Neuron (in vitro differentiated cells): Measurements from ENCODE around the gene RAB4A.

ENCODE experiments used
- H2AFZ ChIP-seq: one replicate; pipeline ENCODE4 v1.6.1; 2013; ENCODE audit warnings: low read depth, mild to moderate bottlenecking, inconsistent platforms, low read length, moderate library complexity
- H3K27me3 ChIP-seq: one replicate; pipeline ENCODE4 v1.6.1; 2013; ENCODE audit warnings: low read length; ENCODE audit not compliant: insufficient read depth
- H3K36me3 ChIP-seq: one replicate; pipeline ENCODE4 v1.6.1; 2013; ENCODE audit warnings: low read length; ENCODE audit not compliant: insufficient read depth
- H3K4me1 ChIP-seq: one replicate; pipeline ENCODE4 v1.6.1; 2013; ENCODE audit warnings: low read length; ENCODE audit not compliant: insufficient read depth
- H3K4me3 ChIP-seq: 2 replicates; pipeline ENCODE4 v1.5.1; 2013; ENCODE audit warnings: mild to moderate bottlenecking, low read length, moderate library complexity
- H3K9me3 ChIP-seq: one replicate; pipeline ENCODE4 v1.6.1; 2013; ENCODE audit warnings: low read length

The RAB4A gene

DNA sequence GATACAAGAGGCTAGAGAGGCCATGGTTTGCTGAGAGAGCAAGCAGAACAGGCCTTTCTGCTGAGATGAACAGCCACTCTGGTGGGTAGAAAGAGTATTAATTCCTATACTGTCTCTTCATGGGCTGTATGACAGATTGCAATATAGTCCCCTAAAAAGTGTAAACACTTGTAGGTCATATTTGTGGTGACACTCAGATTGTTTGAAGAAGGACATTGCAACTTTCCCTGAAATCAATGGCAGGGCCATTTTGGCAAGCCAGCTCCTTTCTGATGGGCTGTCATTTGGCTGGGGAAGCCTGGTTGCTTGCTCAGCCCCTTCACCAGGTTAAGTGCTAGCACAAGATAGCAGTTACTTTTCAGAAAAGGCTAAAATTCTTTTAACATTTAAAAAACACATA lies 27.5 kb downstream of the RAB4A start:
- Histone ChIP-seq H3K4me1 (no peaks in the 10 kb centered on the region), H3K36me3 (peaks cover 40% of the 10 kb centered on the region), H3K27me3 (no peaks in the 10 kb centered on the region), H3K4me3 (no peak overlapping the region), H2AFZ (no peak overlapping the region), H3K9me3 (no peaks in the 10 kb centered on the region)

DNA sequence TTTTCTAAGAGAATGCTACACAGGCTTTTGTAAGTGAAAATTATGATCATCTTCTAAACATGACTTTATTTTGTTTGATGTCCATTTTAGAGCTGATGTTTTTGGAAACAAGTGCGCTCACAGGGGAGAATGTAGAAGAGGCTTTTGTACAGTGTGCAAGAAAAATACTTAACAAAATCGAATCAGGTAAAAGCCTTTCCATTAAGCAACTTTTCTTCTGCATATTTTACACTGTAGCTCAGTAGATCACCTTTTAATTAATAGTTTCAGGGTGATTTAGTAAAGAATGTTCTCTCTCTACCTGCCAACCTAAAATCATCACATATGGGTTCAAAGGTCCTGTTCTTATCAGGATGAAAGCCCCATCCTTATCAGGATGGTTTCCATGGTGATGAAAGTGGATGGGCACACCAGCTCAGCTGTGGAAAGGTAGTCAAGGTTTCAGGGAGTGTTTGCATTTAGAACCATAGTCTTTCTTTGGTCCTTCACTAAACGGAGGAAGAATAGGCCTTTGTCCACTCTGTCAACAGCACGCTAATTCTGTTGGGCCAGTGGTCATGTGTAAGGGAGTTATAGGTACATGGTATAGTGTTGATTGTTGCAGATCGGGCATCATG lies 28.1 kb downstream of the RAB4A start:
- H3K27me3 ChIP-seq = no peaks in the 10 kb centered on the region
- H3K36me3 ChIP-seq = peaks cover 44% of the 10 kb centered on the region
- no peaks in the 10 kb centered on the region for H3K4me1 ChIP-seq
- no peak overlapping the region for H3K4me3 ChIP-seq
- H3K9me3 ChIP-seq = no peaks in the 10 kb centered on the region
- no peak overlapping the region for H2AFZ ChIP-seq

DNA sequence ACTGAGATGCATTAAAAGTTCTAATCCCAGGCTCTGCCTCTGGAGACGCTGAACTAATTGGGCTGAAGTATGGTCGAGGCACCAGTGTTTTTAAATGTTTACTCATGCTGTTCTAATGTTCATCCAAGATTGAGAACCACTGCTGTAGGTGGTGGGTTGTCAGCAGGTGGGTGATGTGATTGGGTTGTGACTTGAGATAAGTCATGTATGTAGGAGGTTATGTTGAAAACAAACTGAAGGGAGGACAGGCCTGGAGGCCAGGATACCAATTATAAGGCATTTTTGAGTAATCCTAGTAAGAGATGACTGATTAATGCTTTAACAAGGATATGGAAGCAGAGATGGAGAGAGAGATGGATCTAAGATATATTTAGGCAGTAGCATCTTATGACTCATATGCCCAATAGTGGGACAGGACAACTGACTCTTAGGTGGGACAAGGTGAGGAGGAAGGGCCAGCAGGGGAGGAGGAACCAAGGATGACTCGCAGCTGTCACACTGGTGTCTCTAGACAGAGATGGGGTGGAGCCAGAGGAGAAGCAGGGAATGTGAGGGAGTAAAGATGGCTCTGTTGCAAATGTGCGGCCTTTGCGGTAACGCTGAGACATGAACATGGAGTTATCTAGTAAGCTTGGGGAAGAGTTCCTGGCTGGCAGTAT lies 29.3 kb downstream of the RAB4A start:
- no peak overlapping the region for H2AFZ ChIP-seq
- H3K27me3 ChIP-seq = no peaks in the 10 kb centered on the region
- peaks cover 50% of the 10 kb centered on the region for H3K36me3 ChIP-seq
- H3K9me3 ChIP-seq = no peaks in the 10 kb centered on the region
- H3K4me3 ChIP-seq = no peak overlapping the region
- no peaks in the 10 kb centered on the region for H3K4me1 ChIP-seq

DNA sequence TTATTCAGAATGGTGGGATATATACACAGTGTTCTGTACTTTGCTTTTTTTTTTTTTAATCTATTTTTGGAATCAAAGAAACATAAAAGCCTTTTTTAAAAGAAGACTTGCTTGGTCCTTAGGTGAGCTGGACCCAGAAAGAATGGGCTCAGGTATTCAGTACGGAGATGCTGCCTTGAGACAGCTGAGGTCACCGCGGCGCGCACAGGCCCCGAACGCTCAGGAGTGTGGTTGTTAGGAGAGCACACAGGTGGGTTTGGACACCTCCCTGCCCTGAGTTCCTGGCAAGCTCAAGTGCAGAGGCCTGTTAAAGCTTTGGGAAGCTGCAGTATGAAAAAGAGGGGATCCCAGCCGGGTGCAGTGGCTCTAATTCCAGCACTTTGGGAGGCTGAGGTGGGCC lies 31.8 kb downstream of the RAB4A start:
- Histone ChIP-seq H3K4me3 (no peak overlapping the region), H3K4me1 (no peaks in the 10 kb centered on the region), H3K36me3 (peaks cover 37% of the 10 kb centered on the region), H3K9me3 (no peaks in the 10 kb centered on the region), H3K27me3 (no peaks in the 10 kb centered on the region), H2AFZ (no peak overlapping the region)

DNA sequence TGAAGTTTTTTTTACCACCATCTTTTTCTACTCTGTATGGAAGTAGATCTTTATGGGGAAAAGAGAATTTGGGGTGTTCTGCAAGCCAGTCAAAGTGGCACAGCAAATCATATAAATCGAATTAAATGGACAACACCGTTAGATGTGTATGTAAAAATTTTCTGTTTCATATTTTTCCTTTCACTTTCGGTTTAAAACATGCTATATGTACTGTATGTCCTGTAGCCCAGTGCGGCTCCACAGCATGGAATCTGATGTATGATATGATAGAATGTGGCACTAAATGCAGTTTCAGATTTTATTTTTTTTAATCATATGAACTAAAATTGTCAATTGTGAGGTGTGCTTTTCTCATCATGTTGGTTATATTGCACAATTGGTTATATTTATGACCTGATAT lies 32.9 kb downstream of the RAB4A start:
- Histone ChIP-seq H3K27me3 (no peaks in the 10 kb centered on the region), H3K4me1 (no peaks in the 10 kb centered on the region), H2AFZ (no peak overlapping the region), H3K9me3 (no peaks in the 10 kb centered on the region), H3K36me3 (peaks cover 38% of the 10 kb centered on the region), H3K4me3 (no peak overlapping the region)

DNA sequence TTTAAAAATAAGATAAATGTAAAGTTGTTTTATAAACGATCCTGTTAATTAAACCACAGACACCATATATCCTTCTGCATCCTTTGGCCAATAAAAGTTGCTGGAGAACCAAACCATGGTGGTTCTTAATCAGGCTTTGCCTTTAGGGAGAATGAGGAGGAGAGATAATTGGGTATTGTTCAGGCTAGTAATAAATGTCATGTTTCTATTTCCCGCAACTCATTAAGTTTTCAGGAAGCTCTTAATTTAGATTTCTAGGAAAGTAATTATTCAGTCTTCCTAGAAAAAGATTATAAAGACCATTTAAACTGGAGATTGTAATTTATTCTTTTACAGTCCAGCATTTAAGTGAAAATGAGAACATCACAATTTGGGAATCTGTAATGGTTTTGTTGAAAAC lies 34.5 kb downstream of the RAB4A start:
- H2AFZ ChIP-seq = no peak overlapping the region
- peaks cover 24% of the 10 kb centered on the region for H3K36me3 ChIP-seq
- no peaks in the 10 kb centered on the region for H3K27me3 ChIP-seq
- no peaks in the 10 kb centered on the region for H3K9me3 ChIP-seq
- no peaks in the 10 kb centered on the region for H3K4me1 ChIP-seq
- H3K4me3 ChIP-seq = no peak overlapping the region

DNA sequence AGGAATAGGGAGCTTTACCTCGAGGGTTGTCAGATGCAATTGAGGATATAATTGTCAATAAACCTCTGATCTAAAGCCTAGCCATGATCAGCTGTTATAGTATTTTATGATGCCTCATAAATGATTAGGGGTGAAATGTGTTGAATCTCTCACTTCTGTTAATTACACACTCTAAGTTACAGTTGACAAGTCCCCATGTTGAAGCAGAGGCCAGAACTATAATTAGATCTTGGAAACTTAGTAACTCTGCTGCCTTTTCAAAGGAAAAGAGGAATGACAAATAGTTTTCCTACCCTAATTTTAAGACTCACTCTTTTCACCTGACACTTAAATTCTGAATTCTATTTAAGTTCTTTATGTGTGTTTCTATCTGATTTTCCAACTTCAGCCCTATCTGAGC lies 38.2 kb downstream of the RAB4A start:
- H3K4me3 ChIP-seq = no peak overlapping the region
- peaks cover 10% of the 10 kb centered on the region for H3K36me3 ChIP-seq
- H3K9me3 ChIP-seq = no peaks in the 10 kb centered on the region
- no peaks in the 10 kb centered on the region for H3K27me3 ChIP-seq
- H2AFZ ChIP-seq = no peak overlapping the region
- H3K4me1 ChIP-seq = peaks cover 4% of the 10 kb centered on the region

DNA sequence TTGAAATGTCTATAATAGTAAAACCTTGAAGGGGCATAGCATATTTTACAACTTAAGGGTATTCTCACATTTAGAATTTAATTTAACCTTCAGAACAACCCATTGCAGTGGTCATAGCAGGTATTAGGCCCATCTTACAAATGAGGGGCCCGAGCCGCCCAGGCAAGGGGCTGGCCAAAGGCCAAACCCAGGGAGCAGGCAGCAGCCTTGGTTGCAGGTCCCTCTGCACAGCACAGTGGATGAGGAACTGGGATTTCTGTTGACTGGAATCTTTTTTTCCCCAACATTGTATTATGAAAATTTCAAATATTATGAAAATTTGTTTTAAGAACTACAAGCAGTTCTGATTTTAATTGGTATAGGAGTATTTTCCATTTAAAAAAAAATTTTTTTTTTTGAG lies 38.8 kb downstream of the RAB4A start:
- H3K36me3 ChIP-seq = peaks cover 5% of the 10 kb centered on the region

DNA sequence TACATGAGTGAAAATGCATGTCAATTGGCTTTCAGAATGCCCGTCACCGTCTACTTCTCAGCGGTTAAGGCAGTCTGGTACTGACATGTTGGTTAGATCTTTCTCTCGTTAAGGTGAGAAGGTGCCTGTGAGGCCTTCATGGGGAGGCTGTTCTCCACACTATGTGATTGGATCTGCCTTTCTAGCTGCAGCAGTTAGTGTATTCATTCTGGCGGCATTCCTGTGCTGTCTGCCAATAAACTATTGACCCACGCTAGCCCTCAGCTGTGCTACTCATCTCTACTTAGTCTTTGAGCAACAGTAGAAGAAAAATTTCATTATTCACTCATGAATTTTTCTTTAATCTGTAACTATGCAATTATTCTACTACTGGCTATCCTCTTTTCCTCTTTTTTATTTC lies 39.9 kb downstream of the RAB4A start:
- H3K27me3 ChIP-seq = no peaks in the 10 kb centered on the region
- no peak overlapping the region for H3K4me3 ChIP-seq
- H3K9me3 ChIP-seq = no peaks in the 10 kb centered on the region
- peaks cover 5% of the 10 kb centered on the region for H3K36me3 ChIP-seq
- peaks cover 4% of the 10 kb centered on the region for H3K4me1 ChIP-seq
- H2AFZ ChIP-seq = no peak overlapping the region

More for the DNA sequence above, 38.8 kb downstream of the RAB4A start:
- Histone ChIP-seq H3K27me3 (no peaks in the 10 kb centered on the region), H3K4me1 (peaks cover 4% of the 10 kb centered on the region), H3K4me3 (no peak overlapping the region), H3K9me3 (no peaks in the 10 kb centered on the region), H2AFZ (no peak overlapping the region)

DNA sequence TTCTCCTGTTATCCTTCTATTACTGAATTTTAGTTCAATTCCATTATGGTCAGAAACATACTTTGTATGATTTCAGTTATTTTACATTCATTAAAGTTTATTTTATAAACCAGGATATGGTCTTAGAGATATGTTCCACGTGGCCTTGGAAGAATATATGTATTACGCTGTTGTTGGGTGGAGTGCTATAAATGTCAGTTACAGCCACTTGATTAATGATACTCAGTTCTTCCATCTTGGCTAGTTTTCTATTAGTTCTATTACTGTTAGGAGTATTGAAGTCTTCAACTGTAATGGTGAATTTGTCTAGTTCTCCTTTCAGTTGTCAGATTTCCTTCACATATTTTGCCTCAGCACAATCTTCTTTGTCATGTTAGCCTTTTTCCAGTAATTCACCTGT lies 45.3 kb downstream of the RAB4A start:
- H3K4me3 ChIP-seq = no peak overlapping the region
- H3K9me3 ChIP-seq = peaks cover 12% of the 10 kb centered on the region
- H2AFZ ChIP-seq = no peak overlapping the region
- H3K27me3 ChIP-seq = no peaks in the 10 kb centered on the region
- peaks cover 3% of the 10 kb centered on the region for H3K4me1 ChIP-seq
- peaks cover 7% of the 10 kb centered on the region for H3K36me3 ChIP-seq

DNA sequence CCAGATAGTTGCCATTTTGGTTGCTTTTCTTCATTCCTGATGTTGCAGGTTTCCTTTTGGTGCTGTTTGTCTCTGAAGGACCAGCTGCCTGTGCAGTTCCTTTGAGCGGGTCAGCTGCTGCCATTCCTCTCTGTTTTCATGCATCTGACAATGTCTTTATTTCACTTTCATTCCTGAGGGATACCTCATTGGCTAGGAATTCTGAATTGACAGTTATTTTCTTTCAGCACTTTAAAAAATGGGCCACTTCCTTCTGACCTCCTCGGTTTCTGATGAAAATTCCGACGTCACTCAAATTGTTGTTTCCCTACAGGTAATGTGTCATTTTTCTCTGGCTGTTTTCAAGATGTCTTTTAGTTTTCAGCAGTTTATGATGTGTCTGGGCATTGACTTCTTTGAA lies 47.1 kb downstream of the RAB4A start:
- no peak overlapping the region for H2AFZ ChIP-seq
- H3K4me1 ChIP-seq = no peaks in the 10 kb centered on the region
- peaks cover 9% of the 10 kb centered on the region for H3K36me3 ChIP-seq
- H3K4me3 ChIP-seq = no peak overlapping the region
- no peaks in the 10 kb centered on the region for H3K27me3 ChIP-seq
- peaks cover 12% of the 10 kb centered on the region for H3K9me3 ChIP-seq

DNA sequence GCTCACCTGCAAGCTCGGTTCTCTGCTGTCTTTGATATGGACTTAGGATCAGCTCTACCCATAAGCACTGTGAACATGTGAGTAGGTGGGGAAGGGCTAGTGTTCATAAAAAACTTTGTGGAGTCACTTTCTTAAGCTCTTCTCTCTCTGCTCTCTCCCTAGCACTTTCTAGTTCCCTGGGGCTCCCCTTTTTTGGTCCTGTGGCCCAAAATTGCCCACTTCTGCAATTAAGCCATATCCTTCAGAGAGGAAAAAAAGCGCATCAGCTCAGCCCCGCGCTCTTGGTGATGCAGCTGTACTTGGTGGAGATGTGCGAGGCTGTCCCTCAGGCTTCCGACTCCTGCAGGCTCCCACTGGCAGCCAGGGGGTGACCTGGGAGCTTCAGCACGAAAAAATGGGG lies 48.6 kb downstream of the RAB4A start:
- Histone ChIP-seq H3K36me3 (peaks cover 24% of the 10 kb centered on the region), H3K4me3 (no peak overlapping the region)

DNA sequence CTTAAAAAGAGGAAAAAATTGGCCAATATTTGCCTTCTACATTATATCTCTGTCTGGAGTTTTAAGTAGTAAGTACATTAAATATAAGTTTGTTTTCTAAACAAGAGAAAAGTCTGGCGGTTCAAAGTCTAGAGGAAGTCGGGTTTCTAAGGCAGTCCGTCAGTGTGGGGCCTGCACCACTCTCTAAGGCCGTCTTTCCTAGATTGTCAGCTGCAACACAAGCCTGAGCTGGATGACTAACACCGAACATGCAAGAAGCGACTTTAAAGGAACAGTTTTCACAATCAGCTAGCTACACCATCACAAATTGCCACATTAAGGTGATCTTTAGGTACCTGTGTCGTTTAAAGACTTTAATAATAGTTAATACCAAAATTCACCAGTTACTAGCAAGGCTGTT lies 52.3 kb downstream of the RAB4A start:
- Histone ChIP-seq H2AFZ (no peak overlapping the region), H3K4me3 (no peak overlapping the region), H3K36me3 (peaks cover 39% of the 10 kb centered on the region)

More for the DNA sequence above, 48.6 kb downstream of the RAB4A start:
- Histone ChIP-seq H2AFZ (no peak overlapping the region), H3K9me3 (peaks cover 12% of the 10 kb centered on the region), H3K4me1 (no peaks in the 10 kb centered on the region), H3K27me3 (no peaks in the 10 kb centered on the region)

More for the DNA sequence above, 52.3 kb downstream of the RAB4A start:
- H3K27me3 ChIP-seq = no peaks in the 10 kb centered on the region
- H3K4me1 ChIP-seq = no peaks in the 10 kb centered on the region
- H3K9me3 ChIP-seq = peaks cover 7% of the 10 kb centered on the region
